ENCODE data around the gene RIOK1. TPM values are rescaled to one million over a fixed set of nuclear protein-coding genes. Genes with fewer than 3 reads are reported as not detected.
A peak's percentile ranks its signal among the peaks of the same experiment; 100 is the strongest.
"Not testable (repeated sequence)": the region's sequence is repeated elsewhere in the genome, so short reads cannot be mapped to it uniquely, and the experiment has no call there.

The RIOK1 gene
- 17.8 and 21.3 TPM in 2 replicates for total RNA-seq (2014; rRNA removed; shearing (Covaris generic))

GRCh38 chr6:7389451-7390225 lies at the start of gene RIOK1, which contains the start of gene CAGE1:
Gene RIOK1 (plus strand): TSS chr6:7389808. CDS start chr6:7390003, 195 bp downstream.
Gene CAGE1 (minus strand): TSS chr6:7389742. CDS start chr6:7387173, 2,569 bp downstream.
- no peaks in the 10 kb centered on the region for H3K27me3 ChIP-seq
- 0 out of 2 replicates have a peak, but pooled peaks cover 3% of the 10 kb centered on the region for H3K36me3 ChIP-seq
- H3K4me1 ChIP-seq, result no peaks in the 10 kb centered on the region
- no peaks in the 10 kb centered on the region for H3K9me3 ChIP-seq (replicated peaks)
- H3K4me3 ChIP-seq, result peak within 1 kb of the TSS; percentile 72
- peak within 1 kb of the TSS; percentile 70 for H3K27ac ChIP-seq
- DNase-seq, result peak; percentile 93 to 94

DNA sequence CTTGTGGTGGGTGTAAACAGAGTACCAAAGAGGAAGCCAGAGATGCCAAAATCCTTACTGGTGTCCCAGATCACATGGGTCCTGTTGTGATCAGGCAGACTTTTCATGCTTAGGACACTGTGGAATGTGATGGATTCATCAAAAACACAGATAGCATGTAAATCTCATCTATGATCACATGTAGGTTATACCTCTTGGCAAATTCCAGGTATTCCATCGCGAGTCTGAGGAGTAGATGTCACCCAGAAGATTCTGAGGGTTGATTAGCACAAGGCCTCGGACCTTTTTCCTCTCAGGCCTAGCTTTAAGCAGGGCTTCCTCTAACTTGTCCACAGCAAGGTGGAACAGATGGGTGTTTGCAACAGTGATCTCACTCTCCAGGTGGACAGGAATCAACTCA lies 48.3 kb upstream of the RIOK1 start:
- Histone ChIP-seq H3K9me3 (replicated peaks) (no peaks in the 10 kb centered on the region), H3K4me3 (no peak overlapping the region), H3K4me1 (no peaks in the 10 kb centered on the region), H3K36me3 (no peaks in the 10 kb centered on the region), H3K27ac (no peak overlapping the region), H3K27me3 (no peaks in the 10 kb centered on the region)
- no peak for DNase-seq

DNA sequence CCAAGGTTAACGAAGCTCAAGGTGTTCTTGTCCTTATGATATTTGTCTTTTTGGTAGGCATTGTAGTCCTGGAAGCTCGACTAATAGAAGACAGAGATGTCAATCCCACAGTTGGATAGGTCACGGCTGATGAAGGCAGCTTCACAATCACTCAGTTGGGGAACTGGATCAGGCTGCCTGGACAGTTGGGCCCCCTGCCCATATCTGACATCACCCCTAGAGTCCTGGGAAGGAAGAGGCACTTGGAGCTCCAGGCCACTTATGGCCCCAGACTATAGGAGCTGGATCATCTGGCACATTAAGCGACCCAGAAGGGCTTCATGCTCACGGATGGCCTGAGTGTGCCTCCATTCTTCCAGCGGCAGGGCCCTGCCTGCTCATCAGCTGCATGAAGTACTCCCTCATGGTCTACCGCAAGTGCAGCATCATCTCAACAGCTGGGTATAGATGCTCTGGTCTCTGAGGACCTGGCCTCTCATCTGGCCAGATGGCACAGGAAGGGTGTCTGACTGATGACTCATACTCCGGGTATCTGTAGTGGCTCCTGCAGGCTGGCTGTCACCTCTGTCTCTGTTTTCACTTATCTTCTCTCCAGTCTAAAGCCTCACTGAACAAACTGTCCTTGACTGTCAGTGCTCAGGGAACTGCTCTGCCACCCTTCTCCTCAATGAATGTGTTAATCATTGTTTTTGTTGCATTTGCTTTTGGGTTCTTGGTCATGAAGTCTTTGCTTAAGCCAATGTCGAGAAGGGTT lies 47.4 kb upstream of the RIOK1 start:
- no peaks in the 10 kb centered on the region for H3K4me1 ChIP-seq
- no peaks in the 10 kb centered on the region for H3K36me3 ChIP-seq
- H3K27me3 ChIP-seq, result no peaks in the 10 kb centered on the region
- no peak overlapping the region for H3K27ac ChIP-seq
- H3K4me3 ChIP-seq, result no peak overlapping the region
- peak; percentile 16 to 29 for DNase-seq
- no peaks in the 10 kb centered on the region for H3K9me3 ChIP-seq (replicated peaks)

- H3K36me3 ChIP-seq, result no peaks in the 10 kb centered on the region
- no peak overlapping the region for H3K4me3 ChIP-seq
- no peak overlapping the region for H3K27ac ChIP-seq
- H3K4me1 ChIP-seq, result no peaks in the 10 kb centered on the region
- no peaks in the 10 kb centered on the region for H3K27me3 ChIP-seq
- no peak for DNase-seq
- H3K9me3 ChIP-seq (replicated peaks), result no peaks in the 10 kb centered on the region
Observed at GRCh38 chr6:7343546-7344475, 45.8 kb upstream of the RIOK1 start.

DNA sequence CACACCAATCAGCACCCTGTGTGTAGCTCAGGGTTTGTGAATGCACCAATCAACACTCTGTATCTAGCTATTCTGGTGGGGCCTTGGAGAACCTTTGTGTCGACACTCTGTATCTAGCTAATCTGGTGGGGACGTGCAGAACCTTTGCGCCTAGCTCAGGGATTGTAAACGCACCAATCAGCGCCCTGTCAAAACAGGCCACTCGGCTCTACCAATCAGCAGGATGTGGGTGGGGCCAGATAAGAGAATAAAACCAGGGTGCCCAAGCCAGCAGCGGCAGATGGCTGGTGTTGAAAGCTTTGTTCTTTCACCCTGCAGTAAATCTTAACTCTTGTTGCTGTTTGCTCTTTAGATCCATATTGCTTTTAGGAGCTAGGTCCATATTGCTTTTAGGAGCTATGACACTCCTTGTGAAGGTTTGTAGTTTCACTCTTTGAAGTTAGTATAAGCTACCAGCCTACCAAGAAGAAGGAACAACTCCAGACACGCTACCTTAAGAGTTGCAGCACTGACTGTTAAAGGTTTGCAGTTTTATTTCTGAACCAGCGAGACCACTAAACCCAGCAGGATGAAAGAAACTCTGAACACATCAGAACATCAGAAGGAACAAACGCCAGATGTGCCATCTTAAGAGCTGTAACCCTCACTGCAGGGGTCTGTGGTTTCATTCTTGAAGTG lies 44.7 kb upstream of the RIOK1 start:
- not testable (repeated sequence) for H3K4me1 ChIP-seq; H3K4me3 ChIP-seq; H3K36me3 ChIP-seq; H3K9me3 ChIP-seq (replicated peaks); H3K27me3 ChIP-seq; H3K27ac ChIP-seq; DNase-seq

- DNase-seq, result peak in 1 of 2 experiments; percentile 16
- not testable (repeated sequence) for H3K4me3 ChIP-seq; H3K36me3 ChIP-seq; H3K27me3 ChIP-seq; H3K4me1 ChIP-seq; H3K27ac ChIP-seq; H3K9me3 ChIP-seq (replicated peaks)
Observed at GRCh38 chr6:7347551-7347997, 42.0 kb upstream of the RIOK1 start.

DNA sequence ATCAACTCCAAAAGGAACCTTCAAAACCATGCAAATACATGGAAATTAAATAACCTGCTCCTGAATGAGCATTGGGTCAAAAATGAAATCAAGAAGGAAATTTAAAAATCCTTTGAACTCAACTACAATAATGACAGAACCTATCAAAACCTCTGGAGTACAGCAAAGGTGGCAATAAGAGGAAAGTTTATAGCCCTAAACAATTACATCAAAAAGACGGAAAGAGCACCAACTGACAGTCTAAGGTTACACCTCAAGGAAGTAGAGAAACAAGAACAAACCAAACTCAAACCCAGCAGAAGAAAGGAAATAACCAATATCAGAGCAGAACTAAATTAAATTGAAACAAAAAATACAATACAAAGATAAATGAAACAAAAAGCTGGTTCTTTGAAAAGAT lies 39.0 kb upstream of the RIOK1 start:
- not testable (repeated sequence) for H3K36me3 ChIP-seq; DNase-seq; H3K27me3 ChIP-seq; H3K9me3 ChIP-seq (replicated peaks); H3K4me1 ChIP-seq; H3K4me3 ChIP-seq; H3K27ac ChIP-seq

GRCh38 chr6:7351916-7352315 lies 37.7 kb upstream of the RIOK1 start:
- H3K36me3 ChIP-seq; H3K27me3 ChIP-seq; H3K27ac ChIP-seq; H3K4me1 ChIP-seq; H3K9me3 ChIP-seq (replicated peaks); DNase-seq; H3K4me3 ChIP-seq: not testable (repeated sequence)

DNA sequence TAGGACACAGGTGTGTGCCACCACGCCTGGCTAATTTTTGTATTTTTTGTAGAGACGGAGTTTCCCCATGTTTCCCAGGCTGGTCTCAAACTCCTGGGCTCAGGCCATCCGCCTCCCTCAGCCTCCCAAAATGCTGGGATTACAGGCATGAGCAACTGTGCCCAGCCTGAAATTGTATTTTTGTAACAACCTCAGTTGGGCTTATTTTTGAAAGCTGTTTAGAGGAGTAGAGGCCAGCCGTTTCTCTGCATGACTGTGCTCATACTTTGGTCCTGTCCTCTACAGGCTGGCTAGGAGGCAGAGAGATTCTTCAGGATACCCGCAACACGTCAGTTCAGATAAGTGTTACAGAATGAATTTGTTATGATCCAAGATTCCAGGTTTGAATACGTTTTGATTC lies 22.2 kb upstream of the RIOK1 start:
- Histone ChIP-seq H3K9me3 (replicated peaks) (no peaks in the 10 kb centered on the region), H3K27ac (no peak overlapping the region), H3K27me3 (no peaks in the 10 kb centered on the region), H3K4me3 (no peak overlapping the region), H3K36me3 (no peaks in the 10 kb centered on the region), H3K4me1 (no peaks in the 10 kb centered on the region)
- no peak for DNase-seq

- H3K4me1 ChIP-seq, result no peaks in the 10 kb centered on the region
- H3K27ac ChIP-seq, result no peak overlapping the region
- no peak for DNase-seq
- no peak overlapping the region for H3K4me3 ChIP-seq
- no peaks in the 10 kb centered on the region for H3K9me3 ChIP-seq (replicated peaks)
- H3K36me3 ChIP-seq, result no peaks in the 10 kb centered on the region
- H3K27me3 ChIP-seq, result no peaks in the 10 kb centered on the region
Observed at GRCh38 chr6:7373739-7374138, 15.9 kb upstream of the RIOK1 start.

DNA sequence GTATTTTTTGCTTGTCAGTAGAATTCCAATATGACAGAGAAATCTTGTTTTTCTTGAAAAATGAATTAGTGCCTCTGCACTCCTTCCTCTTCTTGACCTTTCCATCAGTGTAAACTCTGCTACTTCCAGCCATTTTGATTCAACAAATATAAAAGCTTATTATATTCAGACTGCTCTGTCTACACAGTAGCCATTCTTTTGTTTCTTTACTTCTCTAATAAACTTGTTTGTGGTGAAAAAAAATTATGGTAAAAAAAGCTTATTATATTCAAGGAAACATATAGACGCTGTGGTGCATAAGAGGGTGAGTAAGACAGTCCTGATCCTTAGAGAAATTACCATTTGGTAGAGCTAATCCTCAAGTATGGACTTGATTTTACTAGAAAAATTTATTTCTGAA lies 11.6 kb upstream of the RIOK1 start:
- H3K27ac ChIP-seq, result no peak overlapping the region
- H3K4me1 ChIP-seq, result no peaks in the 10 kb centered on the region
- no peaks in the 10 kb centered on the region for H3K36me3 ChIP-seq
- H3K9me3 ChIP-seq (replicated peaks), result no peaks in the 10 kb centered on the region
- H3K4me3 ChIP-seq, result no peak overlapping the region
- no peak for DNase-seq
- H3K27me3 ChIP-seq, result no peaks in the 10 kb centered on the region

GRCh38 chr6:7378740-7379139 lies 10.9 kb upstream of the RIOK1 start:
- H3K4me1 ChIP-seq, result no peaks in the 10 kb centered on the region
- DNase-seq, result no peak
- H3K27ac ChIP-seq, result no peak overlapping the region
- H3K27me3 ChIP-seq, result no peaks in the 10 kb centered on the region
- no peaks in the 10 kb centered on the region for H3K9me3 ChIP-seq (replicated peaks)
- no peaks in the 10 kb centered on the region for H3K36me3 ChIP-seq
- no peak overlapping the region for H3K4me3 ChIP-seq

DNA sequence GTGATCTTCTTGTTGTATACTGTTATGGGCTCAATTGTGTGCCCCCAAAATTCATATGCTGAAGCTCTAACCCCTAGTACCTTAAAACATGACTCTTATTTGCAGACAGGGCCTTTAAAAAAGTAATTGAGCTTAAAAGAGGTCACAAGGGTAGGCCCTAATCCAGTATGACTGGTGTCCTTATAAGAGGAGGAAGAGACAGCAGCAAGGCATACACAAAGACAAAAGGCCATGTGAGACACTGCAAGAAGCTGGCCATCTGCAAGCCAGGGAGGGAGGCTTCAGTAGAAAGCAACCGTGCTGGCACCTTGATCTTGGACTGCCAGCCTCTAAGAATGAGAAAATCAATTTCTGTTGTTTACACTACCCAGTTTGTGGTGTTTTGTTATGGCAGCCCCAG lies 8.5 kb upstream of the RIOK1 start:
- no peak overlapping the region for H3K27ac ChIP-seq
- no peaks in the 10 kb centered on the region for H3K4me1 ChIP-seq
- no peak for DNase-seq
- H3K36me3 ChIP-seq, result no peaks in the 10 kb centered on the region
- H3K9me3 ChIP-seq (replicated peaks), result no peaks in the 10 kb centered on the region
- no peak overlapping the region for H3K4me3 ChIP-seq
- no peaks in the 10 kb centered on the region for H3K27me3 ChIP-seq

GRCh38 chr6:7389162-7389450 lies 502 bp upstream of the RIOK1 start:
- Histone ChIP-seq H3K9me3 (replicated peaks) (no peaks in the 10 kb centered on the region), H3K36me3 (0 out of 2 replicates have a peak, but pooled peaks cover 3% of the 10 kb centered on the region), H3K4me3 (peak overlapping the region; percentile 72), H3K27me3 (no peaks in the 10 kb centered on the region), H3K4me1 (no peaks in the 10 kb centered on the region), H3K27ac (peak overlapping the region; percentile 70)
- no peak for DNase-seq
